ENCODE data around the gene TMEM163. TPM values are rescaled to one million over a fixed set of nuclear protein-coding genes. Genes with fewer than 3 reads are reported as not detected.

Gene TMEM163
- total RNA-seq, 2 experiments from 2014 or later = not detected

GRCh38 chr2:134445985-134446382 is 272.8 kb downstream of the TMEM163 start:
- Mint-ChIP-seq H3K9me3 (no peaks in the 10 kb centered on the region), H3K4me1 (ENCODE audit: low read depth) (no peaks in the 10 kb centered on the region), H3K27me3 (no peaks in the 10 kb centered on the region), H3K4me3 (no peak overlapping the region), H3K36me3 (ENCODE audit: low read depth) (peaks cover 2% of the 10 kb centered on the region), H3K27ac (no peak overlapping the region)
- DNase-seq (no peak), ATAC-seq (no peak)
- TF ChIP-seq CTCF (IDR thresholded peaks at IDR 0.05) = no peak
- ChIA-PET POLR2A (interaction anchor here (0.6 kb wide), 1 partner anchor 71 kb away, joined by 3 read pairs; no protein-coding TSS in a partner anchor), CTCF (no interaction called here)
- intact Hi-C loops (cut with micrococcal nuclease) = no loop called here

- Mint-ChIP-seq H3K36me3 (ENCODE audit: low read depth) (peaks cover 2% of the 10 kb centered on the region), H3K4me3 (no peak overlapping the region), H3K4me1 (ENCODE audit: low read depth) (no peaks in the 10 kb centered on the region), H3K27ac (no peak overlapping the region), H3K9me3 (no peaks in the 10 kb centered on the region), H3K27me3 (no peaks in the 10 kb centered on the region)
- ATAC-seq (no peak), DNase-seq (no peak)
- intact Hi-C loops (cut with micrococcal nuclease) = no loop called here
- TF ChIP-seq CTCF (IDR thresholded peaks at IDR 0.05) = no peak
- CTCF ChIA-PET = no interaction called here
- POLR2A ChIA-PET = interaction anchor here (0.6 kb wide), 1 partner anchor 70 kb away, joined by 3 read pairs; no protein-coding TSS in a partner anchor
Observed at GRCh38 chr2:134445116-134445515, 273.7 kb downstream of the TMEM163 start.

- no peak overlapping the region for H3K27ac Mint-ChIP-seq
- H3K36me3 Mint-ChIP-seq (ENCODE audit: low read depth) = peaks cover 3% of the 10 kb centered on the region
Observed at GRCh38 chr2:134443814-134444480, 274.9 kb downstream of the TMEM163 start.

GRCh38 chr2:134441153-134441863 is 277.5 kb downstream of the TMEM163 start:
- ChIA-PET CTCF (interaction anchor here (0.7 kb wide), 1 partner anchor 10 kb away, joined by 4 read pairs; no protein-coding TSS in a partner anchor), POLR2A (interaction anchor here (0.6 kb wide), 1 partner anchor 496 kb away, joined by 5 read pairs; no protein-coding TSS in a partner anchor)
- Mint-ChIP-seq H3K27me3 (no peaks in the 10 kb centered on the region), H3K9me3 (no peaks in the 10 kb centered on the region), H3K27ac (no peak overlapping the region), H3K36me3 (ENCODE audit: low read depth) (peaks cover 3% of the 10 kb centered on the region), H3K4me3 (no peak overlapping the region), H3K4me1 (ENCODE audit: low read depth) (no peaks in the 10 kb centered on the region)
- TF ChIP-seq CTCF (IDR thresholded peaks at IDR 0.05) = no peak
- ATAC-seq (no peak), DNase-seq (no peak)
- intact Hi-C loops (cut with micrococcal nuclease) = no loop called here

More at GRCh38 chr2:134443814-134444480, 274.9 kb downstream of the TMEM163 start:
- no peak for ATAC-seq
- Mint-ChIP-seq H3K4me1 (ENCODE audit: low read depth) (no peaks in the 10 kb centered on the region), H3K4me3 (no peak overlapping the region), H3K9me3 (no peaks in the 10 kb centered on the region), H3K27me3 (no peaks in the 10 kb centered on the region)
- no peak for TF ChIP-seq CTCF (IDR thresholded peaks at IDR 0.05)
- DNase-seq = no peak
- intact Hi-C loops (cut with micrococcal nuclease) = no loop called here
- POLR2A ChIA-PET = no interaction called here
- CTCF ChIA-PET = interaction anchor here (0.7 to 1.0 kb wide), 2 partner anchors 12 to 457 kb away, joined by 3 read pairs; no protein-coding TSS in a partner anchor
